Panc1 (cell line): Measurements from ENCODE around the gene MAP2K3.

Experiments used
- CTCF ChIP-seq: fragments of 450-650 bp; IDR thresholded peaks from 2 replicates; pipeline ENCODE4 v1.5.1; 2017; ENCODE audit warnings: mild to moderate bottlenecking
- POLR2AphosphoS5 ChIP-seq: IDR thresholded peaks from 2 replicates; pipeline ENCODE4 v1.6.1; 2012; ENCODE audit warnings: mild to moderate bottlenecking, low read depth, low read length, moderate library complexity
- REST ChIP-seq, 2 experiments: IDR thresholded peaks; 2 replicates each; pipeline ENCODE4 v1.6.1; 2011 to 2012; ENCODE audit warnings: low read depth in 2 of 2, control low read depth in 1 of 2, low read length in 1 of 2, mild to moderate bottlenecking in 1 of 2, moderate library complexity in 1 of 2; ENCODE audit not compliant: insufficient read depth in 1 of 2
- TCF7L2 ChIP-seq: IDR thresholded peaks from 2 replicates; pipeline ENCODE4 v1.6.1; 2011; ENCODE audit warnings: mild to moderate bottlenecking, low read depth, low read length, inconsistent platforms

- TF ChIP-seq POLR2AphosphoS5 (no peak), CTCF (no peak), TCF7L2 (no peak), REST (IDR thresholded peaks at IDR 0.05; ENCODE audit: insufficient read depth in 1 of 2, low read depth in 2 of 2, low read length in 1 of 2) (no peak)
Observed at GRCh38 chr17:21357696-21358656, 73.5 kb downstream of the MAP2K3 start.
